GM10266 (cell line): ENCODE data around the gene FAM81B.

ENCODE experiments used
- DNase-seq: peaks from one replicate; pipeline ENCODE4 v3.0.0; 2012; ENCODE audit errors: extremely low spot score
- CTCF ChIP-seq: IDR thresholded peaks from 2 replicates; pipeline ENCODE4 v1.5.1; 2012; ENCODE audit warnings: mild to moderate bottlenecking, low read depth; ENCODE audit not compliant: control insufficient read depth, insufficient read depth; ENCODE audit errors: missing control alignments

The FAM81B gene

GRCh38 chr5:95424016-95424415 lies 32.9 kb downstream of the FAM81B start:
- DNase-seq: no peak
- TF ChIP-seq CTCF: no peak

GRCh38 chr5:95424526-95424925 lies 33.4 kb downstream of the FAM81B start:
- no peak for TF ChIP-seq CTCF
- no peak for DNase-seq

GRCh38 chr5:95426227-95426626 lies 35.1 kb downstream of the FAM81B start:
- TF ChIP-seq CTCF: no peak
- DNase-seq: no peak

- TF ChIP-seq CTCF: no peak
- DNase-seq: no peak
Measured at GRCh38 chr5:95432779-95433178, 41.6 kb downstream of the FAM81B start.

- no peak for DNase-seq
- no peak for TF ChIP-seq CTCF
Measured at GRCh38 chr5:95439801-95440493, 48.8 kb downstream of the FAM81B start.

- TF ChIP-seq CTCF: no peak
- no peak for DNase-seq
Measured at GRCh38 chr5:95440825-95441224, 49.7 kb downstream of the FAM81B start.

- no peak for TF ChIP-seq CTCF
- no peak for DNase-seq
Measured at GRCh38 chr5:95441636-95442035, 50.5 kb downstream of the FAM81B start.
